Measurements from ENCODE around the gene AZU1.
"Not testable (repeated sequence)": the region's sequence is repeated elsewhere in the genome, so short reads cannot be mapped to it uniquely, and the experiment has no call there.

Gene AZU1

DNA sequence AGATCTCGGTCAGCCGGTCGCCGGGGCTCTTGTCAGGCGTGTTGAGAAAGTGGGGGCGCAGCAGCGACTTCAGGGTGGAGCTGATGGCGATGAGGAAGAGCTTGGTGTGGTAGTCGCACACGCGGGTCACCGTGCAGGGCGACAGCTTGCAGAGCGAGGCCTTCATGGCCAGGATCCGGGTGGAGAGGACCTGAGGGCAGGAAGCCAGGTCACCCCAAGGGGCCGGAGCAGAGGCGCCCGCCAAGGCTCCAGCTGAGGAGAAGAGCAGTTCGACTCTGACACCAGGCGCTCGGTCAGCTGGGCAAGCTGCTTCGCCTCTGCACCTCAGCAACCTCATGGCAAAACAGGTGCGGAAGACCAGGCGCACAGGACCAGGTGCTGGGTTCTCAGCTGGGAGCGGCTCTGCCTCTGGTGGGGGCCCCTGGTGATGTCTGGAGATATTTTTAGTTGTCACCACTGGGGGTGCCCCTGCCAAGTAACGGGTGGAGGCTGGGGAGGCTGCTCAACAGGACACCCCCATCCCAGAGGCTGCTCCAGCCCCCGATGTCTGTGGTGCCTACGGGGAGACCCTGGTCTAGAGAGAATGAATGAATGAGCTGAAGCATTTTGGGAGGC, 47.7 kb downstream of the AZU1 start:
- DNase-seq: no peak

DNA sequence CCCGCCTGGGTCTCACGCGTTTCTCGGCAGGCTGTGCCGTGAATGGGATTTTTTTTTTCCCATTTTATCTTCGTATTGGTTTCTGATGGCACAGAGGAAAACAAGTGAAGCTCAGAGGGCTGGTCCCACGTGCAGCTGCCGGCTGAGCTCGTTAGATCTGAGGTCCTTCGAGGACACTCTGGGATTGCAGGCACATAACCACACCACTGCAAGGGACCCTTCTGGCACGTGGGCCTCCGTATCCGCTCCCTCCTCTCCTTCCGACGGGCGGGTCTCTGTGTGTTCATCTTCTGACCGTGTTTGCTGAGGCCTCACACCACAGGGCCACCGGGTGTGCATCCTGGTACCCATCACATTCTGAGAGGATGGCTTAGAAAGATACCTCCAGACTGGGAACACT, 48.5 kb downstream of the AZU1 start:
- DNase-seq: no peak

DNA sequence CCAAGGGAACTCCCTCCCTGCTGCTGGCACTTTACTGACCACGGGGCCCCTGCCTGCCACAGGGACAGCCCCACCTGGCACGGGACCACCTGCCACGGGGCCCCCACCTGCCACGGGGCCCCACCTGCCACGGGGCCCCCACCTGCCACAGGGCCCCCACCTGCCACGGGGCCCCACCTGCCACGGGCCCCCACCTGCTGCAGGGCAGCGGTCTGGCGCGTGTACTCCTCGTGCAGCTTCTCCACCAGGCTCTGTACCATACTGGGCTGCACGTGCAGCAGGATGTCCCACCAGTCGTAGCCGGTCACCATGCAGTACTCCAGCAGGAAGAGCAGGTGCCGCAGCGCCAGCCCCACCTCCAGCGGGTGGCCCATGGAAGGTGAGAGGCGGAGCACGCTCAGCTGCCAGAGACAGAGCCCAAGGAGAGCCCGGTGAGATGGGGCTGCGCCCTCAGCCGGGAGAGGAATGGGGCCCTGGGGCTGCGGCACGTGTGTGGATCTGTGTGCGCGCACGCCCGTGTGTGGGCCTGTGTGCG, 49.2 kb downstream of the AZU1 start:
- DNase-seq: no peak

DNA sequence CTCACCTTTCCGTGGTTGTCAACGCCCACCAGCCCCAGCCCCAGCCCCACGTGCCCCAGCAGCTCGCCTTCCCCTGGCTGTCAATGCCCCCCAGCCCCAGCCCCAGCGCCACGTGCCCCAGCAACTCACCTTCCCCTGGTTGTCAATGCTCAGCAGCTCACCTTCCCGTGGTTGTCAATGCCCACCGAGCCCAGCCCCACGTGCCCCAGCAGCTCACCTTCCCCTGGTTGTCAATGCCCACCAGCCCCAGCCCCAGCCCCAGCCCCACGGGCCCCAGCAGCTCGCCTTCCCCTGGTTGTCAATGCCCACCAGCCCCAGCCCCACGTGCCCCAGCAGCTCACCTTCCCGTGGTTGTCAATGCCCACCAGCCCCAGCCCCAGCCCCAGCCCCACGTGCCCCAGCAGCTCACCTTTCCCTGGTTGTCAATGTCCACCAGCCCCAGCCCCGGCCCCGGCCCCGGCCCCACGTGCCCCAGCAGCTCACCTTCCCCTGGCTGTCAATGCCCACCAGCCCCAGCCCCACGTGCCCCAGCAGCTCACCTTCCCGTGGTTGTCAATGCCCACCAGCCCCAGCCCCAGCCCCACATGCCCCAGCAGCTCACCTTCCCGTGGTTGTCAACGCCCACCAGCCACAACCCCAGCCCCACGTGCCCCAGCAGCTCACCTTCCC, 50.5 kb downstream of the AZU1 start:
- not testable (repeated sequence) for DNase-seq

GRCh38 chr19:878751-879561, 51.3 kb downstream of the AZU1 start:
- not testable (repeated sequence) for DNase-seq

- DNase-seq: no peak
Observed at GRCh38 chr19:879711-880438, 52.2 kb downstream of the AZU1 start.
